Cardiac fibroblast (primary cell): Measurements from ENCODE around the gene GARS1.

Experiments
- DNase-seq, 2 donors: peaks; one replicate each; pipeline versions ENCODE4 v3.0.0 to v3.0.0-alpha.2; 2010; ENCODE audit warnings: low read depth in 2 of 2
- H3K4me3 ChIP-seq, 2 donors: replicated peaks in 1 of 2; 1 replicate in 1 of 2; 2 replicates in 1 of 2; pipeline ENCODE4 v1.5.1; 2011; ENCODE audit warnings: low read depth in 2 of 2, low read length in 2 of 2, mild to moderate bottlenecking in 2 of 2, moderate library complexity in 1 of 2
- TF ChIP-seq, protein P1 (sequence below): IDR thresholded peaks from one replicate; pipeline ENCODE4 v1.5.1; 2011; ENCODE audit warnings: low read depth, mild to moderate bottlenecking, low read length, inconsistent platforms

Gene GARS1

DNA sequence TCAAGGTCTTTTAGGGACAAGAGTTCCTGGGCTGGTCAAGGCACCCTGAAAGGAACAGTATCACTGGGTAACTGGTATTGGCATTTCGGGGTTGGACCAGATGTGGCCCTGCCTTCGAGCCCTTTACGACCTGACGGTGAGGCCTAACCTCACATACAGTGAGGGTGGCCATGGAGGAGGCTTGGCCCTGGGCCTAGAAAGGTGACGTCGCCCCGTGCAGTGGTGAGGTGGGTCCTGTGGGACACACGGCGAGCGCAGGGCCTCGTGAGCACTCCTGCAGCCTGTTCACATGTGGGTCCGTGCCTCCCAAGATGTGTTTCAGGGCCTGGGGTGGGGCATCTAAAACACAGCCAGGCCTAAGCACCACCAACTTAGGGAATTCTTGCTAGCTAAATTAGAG, 51.5 kb downstream of the GARS1 start:
- DNase-seq, result no peak
- TF ChIP-seq, protein P1, sequence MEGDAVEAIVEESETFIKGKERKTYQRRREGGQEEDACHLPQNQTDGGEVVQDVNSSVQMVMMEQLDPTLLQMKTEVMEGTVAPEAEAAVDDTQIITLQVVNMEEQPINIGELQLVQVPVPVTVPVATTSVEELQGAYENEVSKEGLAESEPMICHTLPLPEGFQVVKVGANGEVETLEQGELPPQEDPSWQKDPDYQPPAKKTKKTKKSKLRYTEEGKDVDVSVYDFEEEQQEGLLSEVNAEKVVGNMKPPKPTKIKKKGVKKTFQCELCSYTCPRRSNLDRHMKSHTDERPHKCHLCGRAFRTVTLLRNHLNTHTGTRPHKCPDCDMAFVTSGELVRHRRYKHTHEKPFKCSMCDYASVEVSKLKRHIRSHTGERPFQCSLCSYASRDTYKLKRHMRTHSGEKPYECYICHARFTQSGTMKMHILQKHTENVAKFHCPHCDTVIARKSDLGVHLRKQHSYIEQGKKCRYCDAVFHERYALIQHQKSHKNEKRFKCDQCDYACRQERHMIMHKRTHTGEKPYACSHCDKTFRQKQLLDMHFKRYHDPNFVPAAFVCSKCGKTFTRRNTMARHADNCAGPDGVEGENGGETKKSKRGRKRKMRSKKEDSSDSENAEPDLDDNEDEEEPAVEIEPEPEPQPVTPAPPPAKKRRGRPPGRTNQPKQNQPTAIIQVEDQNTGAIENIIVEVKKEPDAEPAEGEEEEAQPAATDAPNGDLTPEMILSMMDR, result no peak

DNA sequence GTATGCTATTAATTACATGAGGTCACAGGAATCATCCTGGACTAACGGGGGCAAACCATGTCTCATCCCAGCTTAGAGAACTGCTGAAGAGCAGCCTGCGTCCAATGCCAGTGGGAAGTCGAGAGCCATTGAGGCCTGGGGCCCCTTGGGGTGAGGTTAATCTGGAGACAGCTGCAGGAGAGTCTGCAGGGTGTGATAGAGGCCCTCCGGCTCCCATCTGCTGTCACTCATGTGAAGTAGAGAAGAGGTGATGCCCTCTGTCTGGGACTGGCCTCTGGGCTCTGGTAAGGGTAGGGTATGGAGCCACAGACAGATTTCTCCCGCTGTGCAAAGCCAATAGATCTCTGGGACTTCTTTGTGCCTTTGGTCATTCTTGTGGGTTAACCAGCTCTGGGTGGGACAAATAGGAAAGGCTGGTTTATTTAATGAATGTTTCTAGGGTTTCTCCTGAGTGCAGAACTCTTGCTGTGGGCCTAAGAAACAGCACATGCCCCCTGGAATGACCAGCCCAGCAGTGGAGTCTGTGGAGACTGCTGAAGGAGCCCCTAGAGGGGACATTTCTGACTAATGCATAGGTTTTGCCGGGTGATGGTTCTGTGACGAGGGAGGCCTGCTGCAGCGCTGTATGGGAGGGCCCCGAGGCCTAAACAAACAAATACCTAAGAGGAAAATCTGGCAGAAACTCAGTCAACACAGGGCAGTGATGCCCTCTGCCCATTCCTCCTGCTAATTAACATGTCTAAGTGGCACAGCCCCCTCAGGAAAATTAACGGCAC, 53.1 kb downstream of the GARS1 start:
- DNase-seq, result no peak
- TF ChIP-seq, protein P1, result no peak
- H3K4me3 ChIP-seq, result no peak overlapping the region

More for the DNA sequence above, 51.5 kb downstream of the GARS1 start:
- no peak overlapping the region for H3K4me3 ChIP-seq

DNA sequence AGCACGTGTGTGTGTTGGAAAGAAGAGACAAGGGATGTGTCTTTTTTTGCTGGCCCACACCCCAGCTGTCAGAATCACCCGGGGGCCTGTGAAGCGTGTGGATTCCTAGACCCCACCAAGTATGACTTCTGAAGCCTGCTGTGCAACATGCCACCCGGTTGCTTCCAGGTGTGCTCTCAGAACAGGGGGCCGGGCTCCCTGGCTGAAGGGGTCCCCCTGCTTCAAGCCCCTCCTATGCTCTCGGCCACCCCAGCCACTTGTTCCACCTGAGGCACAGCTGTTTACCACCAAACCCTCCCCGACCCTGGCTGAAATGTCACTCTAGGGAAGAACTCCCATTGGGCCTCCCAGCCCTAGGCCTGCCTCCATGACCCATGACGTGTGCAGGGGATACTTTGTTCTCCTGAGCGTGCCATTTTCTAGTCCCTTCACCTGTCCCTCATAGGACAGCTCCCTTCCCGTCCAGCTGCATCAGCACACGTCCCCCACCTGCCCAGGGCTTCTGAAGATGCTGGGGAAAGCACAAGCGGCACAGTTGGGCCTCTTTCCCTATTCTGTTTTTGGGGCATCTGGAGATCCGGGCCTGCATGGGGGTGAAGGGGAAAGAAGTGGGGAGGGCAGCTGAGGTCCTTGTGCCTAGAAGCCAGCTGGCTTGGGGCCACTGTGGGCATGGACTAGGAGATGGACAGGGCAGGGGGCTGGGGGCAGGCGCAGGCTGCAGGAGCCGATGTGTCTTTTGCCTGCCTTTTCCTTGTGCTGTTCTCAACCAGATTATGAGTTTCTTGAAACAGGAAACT, 54.3 kb downstream of the GARS1 start:
- no peak overlapping the region for H3K4me3 ChIP-seq
- DNase-seq, result no peak
- TF ChIP-seq, protein P1, result no peak

DNA sequence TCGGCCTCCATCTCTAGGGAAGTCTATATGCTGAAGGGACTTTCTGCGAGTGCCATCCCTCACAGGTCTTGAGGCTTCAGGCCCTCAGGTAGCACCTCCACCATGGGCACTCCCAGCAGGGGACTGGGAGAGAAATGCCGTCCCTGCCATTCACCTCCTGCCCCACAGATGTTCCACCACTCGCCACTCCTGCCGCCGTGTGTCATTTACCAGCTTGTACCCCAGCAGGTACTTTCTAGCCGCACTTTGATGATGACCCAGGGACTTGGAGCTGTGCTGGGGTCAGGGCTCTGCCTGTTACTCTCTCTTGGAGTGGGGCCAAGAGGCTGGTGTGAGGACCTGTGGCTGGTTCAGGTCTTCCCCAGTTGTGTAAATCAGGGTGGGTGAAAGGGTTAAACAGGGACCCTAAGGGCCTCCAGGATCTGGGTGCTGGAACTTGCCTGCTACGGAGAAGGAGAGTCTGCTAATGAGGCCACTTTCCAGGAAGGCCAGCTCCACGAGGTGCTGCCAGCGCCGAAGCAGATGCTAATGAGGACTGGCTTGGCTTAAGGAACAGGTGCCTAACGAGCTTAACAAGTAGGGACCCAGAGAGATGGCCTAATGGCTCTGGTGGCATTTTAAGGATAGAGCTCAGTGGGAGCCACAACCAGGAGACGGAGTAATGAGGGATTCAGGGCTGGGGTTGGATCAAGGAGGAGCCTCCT, 55.2 kb downstream of the GARS1 start:
- no peak for DNase-seq
- TF ChIP-seq, protein P1, result no peak
- no peak overlapping the region for H3K4me3 ChIP-seq

DNA sequence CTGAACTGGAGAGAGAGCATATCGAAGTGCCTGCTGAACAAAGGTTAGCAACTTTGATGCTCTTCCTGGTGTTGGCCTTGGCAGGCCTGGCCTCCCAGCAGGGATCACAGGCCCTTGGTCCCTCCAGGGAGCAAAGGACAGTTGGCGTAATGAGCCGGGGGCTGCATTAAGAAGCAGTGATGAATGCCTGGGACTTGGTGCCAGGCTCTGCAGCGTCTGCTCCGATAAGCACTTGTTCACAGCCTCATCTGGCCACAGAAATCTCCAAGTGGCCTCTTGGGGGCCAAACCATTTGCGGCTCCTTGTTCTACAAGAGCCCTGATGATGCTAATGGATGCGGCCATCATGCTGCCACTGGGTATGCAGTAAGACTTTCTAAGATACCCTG, 55.7 kb downstream of the GARS1 start:
- no peak for DNase-seq
- H3K4me3 ChIP-seq, result no peak overlapping the region
- TF ChIP-seq, protein P1, result no peak

DNA sequence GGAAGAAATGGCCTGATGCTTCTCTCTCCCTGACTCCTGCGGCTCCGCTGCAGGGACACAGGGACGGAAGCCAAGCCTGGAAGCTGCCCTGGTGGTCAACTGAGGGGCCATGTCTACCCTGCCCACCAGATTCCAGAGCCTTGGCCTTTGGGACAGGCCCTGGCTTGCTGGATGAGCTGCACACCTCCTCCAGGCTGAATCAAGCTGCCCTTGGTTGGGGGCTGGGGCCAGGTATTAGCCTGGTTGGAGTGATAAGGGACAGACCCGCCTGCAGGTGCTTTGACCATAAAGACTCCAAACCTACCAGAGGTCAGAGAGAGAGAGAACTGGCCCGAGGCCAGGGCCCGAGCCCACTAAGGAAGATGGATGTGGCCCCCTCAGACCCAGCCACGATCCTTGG, 57.5 kb downstream of the GARS1 start:
- DNase-seq, result no peak
- H3K4me3 ChIP-seq, result no peak overlapping the region
- TF ChIP-seq, protein P1, result no peak
